ENCODE data around the gene ME1. TPM values are rescaled to one million over a fixed set of nuclear protein-coding genes. Genes with fewer than 3 reads are reported as not detected.

Gene ME1
- total and polyA plus RNA-seq, 2 of the 13 experiments (the other 11 are each of a cell fraction or from before 2014, with no cell fraction given), result not detected

DNA sequence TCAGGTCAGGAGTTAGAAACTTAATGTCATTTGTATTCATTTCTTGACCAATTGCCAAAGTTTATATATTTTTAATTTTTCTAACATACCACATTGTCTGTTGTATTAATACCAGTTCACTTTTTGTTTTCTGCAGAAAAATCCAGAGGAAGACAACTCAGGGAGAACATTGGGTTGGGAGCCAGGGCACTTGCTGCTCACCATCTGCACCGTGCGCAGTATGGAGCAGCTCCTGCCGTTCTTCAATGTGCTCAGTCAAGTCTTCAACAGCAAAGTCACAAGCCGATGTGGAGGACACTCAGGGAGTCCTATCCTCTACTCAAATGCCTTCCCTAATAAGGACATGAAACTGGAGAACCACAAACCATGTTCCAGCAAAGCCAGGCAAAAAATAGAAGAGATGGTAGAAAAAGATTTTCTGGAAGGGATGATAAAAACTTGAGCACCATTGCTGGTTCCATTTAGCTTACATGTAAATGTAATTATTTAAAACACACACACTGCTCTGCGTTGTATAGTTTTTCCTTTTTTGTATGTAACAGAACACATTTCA lies 263.0 kb downstream of the ME1 start:
- H3K4me2 ChIP-seq (ENCODE audit: low read depth, low read length), result no peak overlapping the region
- H3K9ac ChIP-seq (ENCODE audit: insufficient read depth, low read depth, low read length), result no peak overlapping the region
- no peak overlapping the region for H3K4me3 ChIP-seq (replicated peaks in 1 of 3; ENCODE audit: insufficient read depth in 1 of 3, low read depth in 2 of 3, low read length in 3 of 3)
- no peaks in the 10 kb centered on the region for H3K4me1 ChIP-seq (ENCODE audit: insufficient read depth, low read length)
- FAIRE-seq, result no peak
- H3K9me3 ChIP-seq (ENCODE audit: low read length), result no peaks in the 10 kb centered on the region
- H3K27me3 ChIP-seq (ENCODE audit: control insufficient read depth in 1 of 2, insufficient read depth in 2 of 2, low read length in 2 of 2), result no peaks in the 10 kb centered on the region
- DNase-seq (ENCODE audit: low spot score), result no peak
- 89% methylated on average over 5 of the region's 5 CpGs for WGBS (ENCODE audit: low lambda C conversion rate)
- BruUV-seq (replicated peaks), result TSS peak; percentile 7
- H3K79me2 ChIP-seq (ENCODE audit: insufficient read depth, low read length), result no peaks in the 10 kb centered on the region
- ATAC-seq, result no peak
- H3K27ac ChIP-seq (ENCODE audit: extremely low read length, insufficient read depth, low read length), result no peak overlapping the region
- intact Hi-C loops (cut with micrococcal nuclease; ENCODE audit: unreplicated experiment), result no loop called here
- CTCF ChIA-PET (ENCODE audit: low intra/inter-chr PET ratio, low total read pairs), result no interaction called here
- in situ Hi-C loops (cut with HindIII; ENCODE audit: extremely low pct_ligation_motif_present, low pct_unique_long_range_greater_than_20kb), result no loop called here
- H3K36me3 ChIP-seq (replicated peaks in 1 of 2; ENCODE audit: control insufficient read depth in 1 of 2, insufficient read depth in 2 of 2, low read length in 2 of 2), result peaks cover 4 to 70% of the 10 kb centered on the region in 2 experiments; a peak in 4 of 5 replicates
- POLR2A ChIA-PET, result no interaction called here
- H2AFZ ChIP-seq (ENCODE audit: low read length), result no peak overlapping the region
- H4K20me1 ChIP-seq (ENCODE audit: insufficient read depth, low read length), result no peaks in the 10 kb centered on the region
- no peak for TF ChIP-seq EED (CRISPR knock-in tag; IDR thresholded peaks at IDR 0.05)
- TF ChIP-seq ZNF646 (CRISPR knock-in tag; IDR thresholded peaks at IDR 0.05), result no peak
- TF ChIP-seq RARA (CRISPR knock-in tag; IDR thresholded peaks at IDR 0.05), result no peak
- TF ChIP-seq ZNF121 (CRISPR knock-in tag; IDR thresholded peaks at IDR 0.05), result no peak
- TF ChIP-seq, protein P1, sequence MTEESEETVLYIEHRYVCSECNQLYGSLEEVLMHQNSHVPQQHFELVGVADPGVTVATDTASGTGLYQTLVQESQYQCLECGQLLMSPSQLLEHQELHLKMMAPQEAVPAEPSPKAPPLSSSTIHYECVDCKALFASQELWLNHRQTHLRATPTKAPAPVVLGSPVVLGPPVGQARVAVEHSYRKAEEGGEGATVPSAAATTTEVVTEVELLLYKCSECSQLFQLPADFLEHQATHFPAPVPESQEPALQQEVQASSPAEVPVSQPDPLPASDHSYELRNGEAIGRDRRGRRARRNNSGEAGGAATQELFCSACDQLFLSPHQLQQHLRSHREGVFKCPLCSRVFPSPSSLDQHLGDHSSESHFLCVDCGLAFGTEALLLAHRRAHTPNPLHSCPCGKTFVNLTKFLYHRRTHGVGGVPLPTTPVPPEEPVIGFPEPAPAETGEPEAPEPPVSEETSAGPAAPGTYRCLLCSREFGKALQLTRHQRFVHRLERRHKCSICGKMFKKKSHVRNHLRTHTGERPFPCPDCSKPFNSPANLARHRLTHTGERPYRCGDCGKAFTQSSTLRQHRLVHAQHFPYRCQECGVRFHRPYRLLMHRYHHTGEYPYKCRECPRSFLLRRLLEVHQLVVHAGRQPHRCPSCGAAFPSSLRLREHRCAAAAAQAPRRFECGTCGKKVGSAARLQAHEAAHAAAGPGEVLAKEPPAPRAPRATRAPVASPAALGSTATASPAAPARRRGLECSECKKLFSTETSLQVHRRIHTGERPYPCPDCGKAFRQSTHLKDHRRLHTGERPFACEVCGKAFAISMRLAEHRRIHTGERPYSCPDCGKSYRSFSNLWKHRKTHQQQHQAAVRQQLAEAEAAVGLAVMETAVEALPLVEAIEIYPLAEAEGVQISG (CRISPR knock-in tag; IDR thresholded peaks at IDR 0.05), result no peak
- no peak for TF ChIP-seq TEF (CRISPR knock-in tag; IDR thresholded peaks at IDR 0.05)
- no peak for TF ChIP-seq HBP1 (CRISPR knock-in tag; IDR thresholded peaks at IDR 0.05; ENCODE audit: low read depth)
- no peak for TF ChIP-seq ZZZ3 (CRISPR knock-in tag; IDR thresholded peaks at IDR 0.05; ENCODE audit: borderline replicate concordance)
- no peak for TF ChIP-seq ZNF747 (CRISPR knock-in tag; IDR thresholded peaks at IDR 0.05; ENCODE audit: borderline replicate concordance)
- TF ChIP-seq, protein P2, sequence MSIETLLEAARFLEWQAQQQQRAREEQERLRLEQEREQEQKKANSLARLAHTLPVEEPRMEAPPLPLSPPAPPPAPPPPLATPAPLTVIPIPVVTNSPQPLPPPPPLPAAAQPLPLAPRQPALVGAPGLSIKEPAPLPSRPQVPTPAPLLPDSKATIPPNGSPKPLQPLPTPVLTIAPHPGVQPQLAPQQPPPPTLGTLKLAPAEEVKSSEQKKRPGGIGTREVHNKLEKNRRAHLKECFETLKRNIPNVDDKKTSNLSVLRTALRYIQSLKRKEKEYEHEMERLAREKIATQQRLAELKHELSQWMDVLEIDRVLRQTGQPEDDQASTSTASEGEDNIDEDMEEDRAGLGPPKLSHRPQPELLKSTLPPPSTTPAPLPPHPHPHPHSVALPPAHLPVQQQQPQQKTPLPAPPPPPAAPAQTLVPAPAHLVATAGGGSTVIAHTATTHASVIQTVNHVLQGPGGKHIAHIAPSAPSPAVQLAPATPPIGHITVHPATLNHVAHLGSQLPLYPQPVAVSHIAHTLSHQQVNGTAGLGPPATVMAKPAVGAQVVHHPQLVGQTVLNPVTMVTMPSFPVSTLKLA (IDR thresholded peaks at IDR 0.05), result no peak
